Hippocampal formation (tissue), 2 donors: ENCODE results near the gene ZNF471.

Experiments used
- DNase-seq, 2 donors: peaks; one replicate each; lab custom pipeline; 2025; lab: John Stamatoyannopoulos, UW

The ZNF471 gene

GRCh38 chr19:56507446-56508289, at the start of gene ZNF471:
Gene ZNF471, plus strand, starts transcription at chr19:56507855. Its CDS starts 3,717 bp downstream, at chr19:56511572.
- peak; percentile 97 to 99 for DNase-seq

- no peak for DNase-seq
These were observed 33.3 kb upstream of the ZNF471 start for GRCh38 chr19:56474308-56474707.

GRCh38 chr19:56476093-56476492, 31.6 kb upstream of the ZNF471 start:
- DNase-seq = no peak

GRCh38 chr19:56476651-56477428, 30.8 kb upstream of the ZNF471 start, which contains the start of gene ZNF667:
Gene ZNF667, minus strand, starts transcription at chr19:56477345. Its CDS starts 14,975 bp downstream, at chr19:56462370.
- peak in 1 of 2 donors; percentile 7 for DNase-seq

- peak; percentile 88 to 89 for DNase-seq
These were observed 30.0 kb upstream of the ZNF471 start for GRCh38 chr19:56477429-56478338.

- DNase-seq = no peak
These were observed 16.3 kb upstream of the ZNF471 start for GRCh38 chr19:56491399-56491798.

GRCh38 chr19:56504581-56504980, 3.1 kb upstream of the ZNF471 start:
- no peak for DNase-seq

- DNase-seq = peak in 1 of 2 donors; percentile 1
These were observed 679 bp downstream of the ZNF471 start for GRCh38 chr19:56508290-56508778.

GRCh38 chr19:56525214-56525860, 17.7 kb downstream of the ZNF471 start:
- no peak for DNase-seq

GRCh38 chr19:56537442-56537841, 29.8 kb downstream of the ZNF471 start:
- DNase-seq = no peak

GRCh38 chr19:56538254-56538760, 30.7 kb downstream of the ZNF471 start:
- DNase-seq = peak; percentile 59 to 96

- no peak for DNase-seq
These were observed 31.2 kb downstream of the ZNF471 start, which contains the start of gene ZFP28 for GRCh38 chr19:56538761-56539263. Gene ZFP28, plus strand, starts transcription at chr19:56538948. Its CDS starts 71 bp downstream, at chr19:56539019.

- DNase-seq = no peak
These were observed 36.1 kb downstream of the ZNF471 start for GRCh38 chr19:56543776-56544175.

- DNase-seq = no peak
These were observed 39.9 kb downstream of the ZNF471 start for GRCh38 chr19:56547535-56547934.

- DNase-seq = no peak
These were observed 46.7 kb downstream of the ZNF471 start for GRCh38 chr19:56554272-56554869.

GRCh38 chr19:56562766-56563165, 55.1 kb downstream of the ZNF471 start:
- no peak for DNase-seq

GRCh38 chr19:56566904-56567273, 59.2 kb downstream of the ZNF471 start:
- DNase-seq = peak in 1 of 2 donors; percentile 5

- peak; percentile 84 to 91 for DNase-seq
These were observed 59.8 kb downstream of the ZNF471 start, which contains the start of gene ZNF470 for GRCh38 chr19:56567274-56568120. Gene ZNF470, plus strand, starts transcription at chr19:56567468. Its CDS starts 2,844 bp downstream, at chr19:56570312.

GRCh38 chr19:56572589-56572988, 64.9 kb downstream of the ZNF471 start:
- no peak for DNase-seq
